Measurements from ENCODE around the gene CCP110.

DNA sequence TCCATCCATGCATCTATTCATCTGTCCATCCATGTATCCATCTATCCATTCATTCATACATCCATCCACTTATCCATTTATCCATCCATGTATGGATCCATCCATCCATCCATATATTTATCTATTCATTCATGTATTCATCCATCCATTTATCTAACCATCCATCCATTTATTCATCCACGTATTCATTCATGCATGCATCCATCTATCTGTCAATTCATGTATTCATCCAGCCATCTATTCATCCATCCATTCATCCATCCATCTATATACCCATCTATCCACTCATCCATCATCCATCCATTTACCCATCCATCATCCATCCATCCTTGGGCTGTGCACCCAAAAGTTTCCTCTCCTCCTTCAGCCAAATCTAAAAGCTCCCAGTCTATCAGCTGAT, 45.2 kb upstream of the CCP110 start:
- TF ChIP-seq, protein P1, sequence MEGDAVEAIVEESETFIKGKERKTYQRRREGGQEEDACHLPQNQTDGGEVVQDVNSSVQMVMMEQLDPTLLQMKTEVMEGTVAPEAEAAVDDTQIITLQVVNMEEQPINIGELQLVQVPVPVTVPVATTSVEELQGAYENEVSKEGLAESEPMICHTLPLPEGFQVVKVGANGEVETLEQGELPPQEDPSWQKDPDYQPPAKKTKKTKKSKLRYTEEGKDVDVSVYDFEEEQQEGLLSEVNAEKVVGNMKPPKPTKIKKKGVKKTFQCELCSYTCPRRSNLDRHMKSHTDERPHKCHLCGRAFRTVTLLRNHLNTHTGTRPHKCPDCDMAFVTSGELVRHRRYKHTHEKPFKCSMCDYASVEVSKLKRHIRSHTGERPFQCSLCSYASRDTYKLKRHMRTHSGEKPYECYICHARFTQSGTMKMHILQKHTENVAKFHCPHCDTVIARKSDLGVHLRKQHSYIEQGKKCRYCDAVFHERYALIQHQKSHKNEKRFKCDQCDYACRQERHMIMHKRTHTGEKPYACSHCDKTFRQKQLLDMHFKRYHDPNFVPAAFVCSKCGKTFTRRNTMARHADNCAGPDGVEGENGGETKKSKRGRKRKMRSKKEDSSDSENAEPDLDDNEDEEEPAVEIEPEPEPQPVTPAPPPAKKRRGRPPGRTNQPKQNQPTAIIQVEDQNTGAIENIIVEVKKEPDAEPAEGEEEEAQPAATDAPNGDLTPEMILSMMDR (IDR thresholded peaks at IDR 0.05) = no peak
- TF ChIP-seq EP300 (IDR thresholded peaks at IDR 0.05) (no peak), POLR2A (IDR thresholded peaks at IDR 0.05) (no peak)

Measured in suprapubic skin (tissue), 3 donors.